Endodermal cell (in vitro differentiated cells): ENCODE data around the gene PRKCE. TPM values are rescaled to one million over a fixed set of nuclear protein-coding genes. Genes with fewer than 3 reads are reported as not detected.

ENCODE experiments used
- DNase-seq: peaks from one replicate; pipeline ENCODE4 v3.0.0-alpha.2; 2017
- H3K27ac ChIP-seq: 2 replicates; pipeline ENCODE4 v1.5.1; 2013; ENCODE audit warnings: mild to moderate bottlenecking, low read depth, low read length, moderate library complexity
- H3K27me3 ChIP-seq: 2 replicates; pipeline ENCODE4 v1.6.1; 2013; ENCODE audit warnings: mild to moderate bottlenecking, low read length, moderate library complexity; ENCODE audit not compliant: insufficient read depth, control insufficient read depth, poor library complexity, severe bottlenecking
- H3K36me3 ChIP-seq: 2 replicates; pipeline ENCODE4 v1.7.0; 2013; ENCODE audit warnings: mild to moderate bottlenecking, low read length, moderate library complexity; ENCODE audit not compliant: control insufficient read depth, insufficient read depth
- H3K4me1 ChIP-seq: one replicate; pipeline ENCODE4 v1.7.0; 2013; ENCODE audit warnings: low read length; ENCODE audit not compliant: control insufficient read depth, insufficient read depth
- H3K4me3 ChIP-seq: 2 replicates; pipeline ENCODE4 v1.5.1; 2013; ENCODE audit warnings: mild to moderate bottlenecking, low read length, moderate library complexity
- H3K9ac ChIP-seq: 2 replicates; pipeline ENCODE4 v1.6.1; 2013; ENCODE audit warnings: mild to moderate bottlenecking, low read length, moderate library complexity; ENCODE audit not compliant: poor library complexity, severe bottlenecking; ENCODE audit errors: extremely low read depth
- H3K9me3 ChIP-seq: 2 replicates; pipeline ENCODE4 v1.6.1; 2013; ENCODE audit warnings: mild to moderate bottlenecking, low read length, moderate library complexity; ENCODE audit not compliant: control insufficient read depth
- H3K27ac Mint-ChIP-seq: 2 replicates; pipeline ENCODE4 v1.8.0; 2020; ENCODE audit warnings: mixed read lengths
- H3K27me3 Mint-ChIP-seq: 2 replicates; pipeline ENCODE4 v1.8.0; 2021; ENCODE audit warnings: mild to moderate bottlenecking, mixed read lengths; ENCODE audit not compliant: insufficient read depth
- H3K36me3 Mint-ChIP-seq: 2 replicates; pipeline ENCODE4 v1.8.0; 2020; ENCODE audit warnings: low read depth, mixed read lengths
- H3K4me1 Mint-ChIP-seq: 2 replicates; pipeline ENCODE4 v1.8.0; 2020; ENCODE audit warnings: mixed read lengths
- H3K4me3 Mint-ChIP-seq: 2 replicates; pipeline ENCODE4 v1.8.0; 2020; ENCODE audit warnings: mild to moderate bottlenecking, moderate library complexity, mixed read lengths
- H3K9me3 Mint-ChIP-seq: 2 replicates; pipeline ENCODE4 v1.8.0; 2020; ENCODE audit warnings: mild to moderate bottlenecking, mixed read lengths
- CTCF ChIP-seq: fragments of 200-600 bp; sonication (generic); conservative IDR thresholded peaks from 2 replicates; pipeline ENCODE4 v1.5.0; 2021; ENCODE audit warnings: antibody characterized with exemption, mild to moderate bottlenecking
- WGBS, 2 experiments: methylation state at CpG; one replicate each; pipeline versions ENCODE4 v1.1.5 to v1.1.7; 2013; ENCODE audit warnings: missing lambda C conversion rate in 2 of 2, mixed read lengths in 1 of 2; ENCODE audit not compliant: insufficient coverage in 1 of 2, insufficient read length in 1 of 2; 5-methylcytosine and 5-hydroxymethylcytosine counted together
- total RNA-seq, 2 donors: library from RNA; stranded (reverse); fragmentation: NEBNext Ultra II Directional in 1 of 2; extraction: Animal tissue kit (Norgen Biotek cat#: 25700) in 1 of 2; gene quantifications; 2 replicates in 1 of 2; 3 replicates in 1 of 2; pipeline ENCODE4 v1.2.1, GENCODE V29; 2021

The PRKCE gene
- total RNA-seq, 2 donors from 2014 or later, result 1.4 to 1.7 TPM

- no peaks in the 10 kb centered on the region for H3K9me3 ChIP-seq
- H3K9ac ChIP-seq, result no peak overlapping the region
- H3K27me3 Mint-ChIP-seq, result peaks cover 26% of the 10 kb centered on the region
- H3K27me3 ChIP-seq, result peaks cover 19% of the 10 kb centered on the region
- H3K9me3 Mint-ChIP-seq, result no peaks in the 10 kb centered on the region
- no peak for DNase-seq
- H3K27ac Mint-ChIP-seq, result no peak overlapping the region
- no peak for TF ChIP-seq CTCF
- H3K36me3 Mint-ChIP-seq, result no peaks in the 10 kb centered on the region
- H3K4me3 ChIP-seq, result no peak overlapping the region
- H3K27ac ChIP-seq, result no peak overlapping the region
- 87 to 100% methylated on average over 2 to 3 of the region's 3 CpGs for WGBS, 2 experiments
- no peaks in the 10 kb centered on the region for H3K36me3 ChIP-seq
- H3K4me1 Mint-ChIP-seq, result peaks cover 9% of the 10 kb centered on the region
- H3K4me1 ChIP-seq, result peaks cover 2% of the 10 kb centered on the region
- H3K4me3 Mint-ChIP-seq, result no peak overlapping the region
Measured at GRCh38 chr2:45867349-45867748, 215.9 kb downstream of the PRKCE start.

- TF ChIP-seq CTCF, result no peak
- no peak overlapping the region for H3K9ac ChIP-seq
- H3K36me3 ChIP-seq, result no peaks in the 10 kb centered on the region
- H3K4me1 ChIP-seq, result peaks cover 2% of the 10 kb centered on the region
- Mint-ChIP-seq H3K27ac (no peak overlapping the region), H3K4me3 (no peak overlapping the region), H3K36me3 (no peaks in the 10 kb centered on the region), H3K9me3 (no peaks in the 10 kb centered on the region), H3K27me3 (peaks cover 26% of the 10 kb centered on the region), H3K4me1 (peaks cover 9% of the 10 kb centered on the region)
- peaks cover 24% of the 10 kb centered on the region for H3K27me3 ChIP-seq
- no peak overlapping the region for H3K4me3 ChIP-seq
- H3K9me3 ChIP-seq, result no peaks in the 10 kb centered on the region
- WGBS, 2 experiments, result 83% methylated on average over 3 to 4 of the region's 4 CpGs
- H3K27ac ChIP-seq, result no peak overlapping the region
- no peak for DNase-seq
Measured at GRCh38 chr2:45867800-45868199, 216.3 kb downstream of the PRKCE start.

GRCh38 chr2:45869165-45869501, 217.7 kb downstream of the PRKCE start:
- peaks cover 9% of the 10 kb centered on the region for H3K4me1 Mint-ChIP-seq
- DNase-seq, result no peak
- H3K9me3 ChIP-seq, result no peaks in the 10 kb centered on the region
- H3K27me3 Mint-ChIP-seq, result peaks cover 22% of the 10 kb centered on the region
- no peaks in the 10 kb centered on the region for H3K36me3 ChIP-seq
- H3K4me3 ChIP-seq, result no peak overlapping the region
- no peak overlapping the region for H3K27ac Mint-ChIP-seq
- no peak overlapping the region for H3K4me3 Mint-ChIP-seq
- H3K4me1 ChIP-seq, result peaks cover 2% of the 10 kb centered on the region
- peaks cover 24% of the 10 kb centered on the region for H3K27me3 ChIP-seq
- no peaks in the 10 kb centered on the region for H3K36me3 Mint-ChIP-seq
- no peaks in the 10 kb centered on the region for H3K9me3 Mint-ChIP-seq
- no peak overlapping the region for H3K9ac ChIP-seq
- no peak overlapping the region for H3K27ac ChIP-seq
- WGBS, 2 experiments, result 91 to 96% methylated on average over 4 of the region's 4 CpGs
- no peak for TF ChIP-seq CTCF
